Measurements from ENCODE around the gene CORO1C.

- TF ChIP-seq EZH2 (IDR thresholded peaks at IDR 0.05; ENCODE audit: borderline replicate concordance, low read depth, low read length) (no peak), ZNF121 (CRISPR knock-in tag; conservative IDR thresholded peaks at IDR 0.05) (no peak), ZBTB49 (CRISPR knock-in tag; IDR thresholded peaks at IDR 0.05; ENCODE audit: borderline replicate concordance) (no peak), DNMT1 (IDR thresholded peaks at IDR 0.05) (no peak), ZNF277 (CRISPR knock-in tag; IDR thresholded peaks at IDR 0.05; ENCODE audit: borderline replicate concordance) (no peak), TCF7L2 (IDR thresholded peaks at IDR 0.05; ENCODE audit: low read depth, low read length) (no peak), MTA1 (IDR thresholded peaks at IDR 0.05; ENCODE audit: borderline replicate concordance) (no peak), CTCF (IDR thresholded peaks at IDR 0.05 in 2 of 3, conservative IDR thresholded peaks at IDR 0.05 in 1 of 3; ENCODE audit: insufficient read depth in 2 of 3, low read depth in 1 of 3, low read length in 3 of 3) (no peak), CREBBP (IDR thresholded peaks at IDR 0.05; ENCODE audit: low read depth, low read length) (no peak), CHD4 (IDR thresholded peaks at IDR 0.05; ENCODE audit: insufficient read depth, insufficient replicate concordance, low read depth, low read length, poor library complexity, severe bottlenecking) (no peak)
These were observed 35.0 kb downstream of the CORO1C start for GRCh38 chr12:108696111-108696995.
